Progenitor cell of endocrine pancreas (in vitro differentiated cells): ENCODE results near the gene CCNQ. TPM values are rescaled to one million over a fixed set of nuclear protein-coding genes. Genes with fewer than 3 reads are reported as not detected.
A peak's percentile ranks its signal among the peaks of the same experiment; 100 is the strongest.

ENCODE experiments used
- DNase-seq: peaks from one replicate; pipeline ENCODE4 v3.0.0; 2021; ENCODE audit warnings: low spot score; ENCODE audit not compliant: unreplicated experiment
- H3K27ac Mint-ChIP-seq: 2 replicates; pipeline ENCODE4 v1.8.0; 2021; ENCODE audit warnings: mild to moderate bottlenecking, moderate library complexity, mixed read lengths
- H3K27me3 Mint-ChIP-seq: 2 replicates; pipeline ENCODE4 v1.8.0; 2021; ENCODE audit warnings: mixed read lengths
- H3K36me3 Mint-ChIP-seq: 2 replicates; pipeline ENCODE4 v1.8.0; 2022; ENCODE audit warnings: mixed read lengths; ENCODE audit not compliant: insufficient read depth
- H3K4me1 Mint-ChIP-seq: 2 replicates; pipeline ENCODE4 v1.8.0; 2021; ENCODE audit warnings: low read depth, mixed read lengths
- H3K4me3 Mint-ChIP-seq: 2 replicates; pipeline ENCODE4 v1.8.0; 2021; ENCODE audit warnings: low read depth, mild to moderate bottlenecking, moderate library complexity, mixed read lengths
- H3K9me3 Mint-ChIP-seq: 2 replicates; pipeline ENCODE4 v1.8.0; 2021; ENCODE audit warnings: low read depth, mixed read lengths
- total RNA-seq: library from RNA; stranded (reverse); gene quantifications from 2 replicates; pipeline ENCODE4 v1.2.1, GENCODE V29; 2021
- TF ChIP-seq, protein P1 (sequence below): fragments of 200-600 bp; sonication (generic); IDR thresholded peaks from one replicate; pipeline ENCODE4 v1.5.0; 2021; ENCODE audit warnings: antibody characterized with exemption, mild to moderate bottlenecking; ENCODE audit not compliant: unreplicated experiment

Gene CCNQ
- total RNA-seq, 1 donor from 2014 or later = 19.2 TPM

DNA sequence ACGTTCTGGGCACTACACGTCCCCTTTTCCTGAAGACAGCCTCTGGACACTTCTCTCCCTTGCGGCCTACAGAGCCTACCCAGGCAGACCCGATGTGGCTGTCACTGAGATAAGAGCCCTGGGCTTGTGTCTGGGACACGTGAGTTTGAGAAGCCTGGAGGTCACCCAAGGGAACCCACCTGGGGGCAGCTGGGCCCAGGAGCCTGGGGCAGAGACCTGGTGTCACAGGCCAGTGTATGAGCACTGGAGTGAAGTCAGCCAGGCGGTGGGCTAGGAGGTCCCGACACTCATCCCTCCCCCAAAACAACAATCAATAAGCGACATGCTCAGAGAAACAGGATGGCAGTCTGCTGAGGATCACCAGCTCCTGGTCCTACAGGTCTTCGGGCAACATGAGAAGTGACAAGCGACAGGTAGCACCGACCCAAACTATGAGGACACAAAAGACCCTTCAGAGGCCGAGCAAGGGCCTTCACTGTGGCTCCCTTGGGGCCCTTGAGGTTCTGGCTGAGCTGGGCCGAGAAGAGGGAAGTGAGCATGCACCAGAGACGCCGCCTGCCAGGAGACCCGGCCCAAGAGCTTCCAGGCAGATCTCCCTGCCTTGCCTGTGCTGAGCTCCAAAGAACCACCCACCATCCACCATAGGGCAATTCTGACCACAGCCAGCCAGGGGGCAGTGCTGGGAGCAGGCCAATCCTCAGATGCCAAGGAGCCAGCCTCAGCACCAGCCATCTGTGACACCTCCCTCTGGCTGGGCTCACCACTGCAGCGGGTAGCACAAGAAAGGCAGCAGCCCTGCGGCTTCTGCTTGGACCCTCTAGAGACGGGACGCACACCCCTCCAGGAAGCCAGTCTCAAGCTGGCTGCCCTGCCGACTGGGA, 37.1 kb upstream of the CCNQ start:
- Mint-ChIP-seq H3K4me1 (peaks cover 11% of the 10 kb centered on the region), H3K27me3 (peaks cover 6% of the 10 kb centered on the region), H3K36me3 (peaks cover 3% of the 10 kb centered on the region), H3K27ac (no peak overlapping the region), H3K9me3 (peaks cover 8% of the 10 kb centered on the region), H3K4me3 (no peak overlapping the region)
- TF ChIP-seq, protein P1, sequence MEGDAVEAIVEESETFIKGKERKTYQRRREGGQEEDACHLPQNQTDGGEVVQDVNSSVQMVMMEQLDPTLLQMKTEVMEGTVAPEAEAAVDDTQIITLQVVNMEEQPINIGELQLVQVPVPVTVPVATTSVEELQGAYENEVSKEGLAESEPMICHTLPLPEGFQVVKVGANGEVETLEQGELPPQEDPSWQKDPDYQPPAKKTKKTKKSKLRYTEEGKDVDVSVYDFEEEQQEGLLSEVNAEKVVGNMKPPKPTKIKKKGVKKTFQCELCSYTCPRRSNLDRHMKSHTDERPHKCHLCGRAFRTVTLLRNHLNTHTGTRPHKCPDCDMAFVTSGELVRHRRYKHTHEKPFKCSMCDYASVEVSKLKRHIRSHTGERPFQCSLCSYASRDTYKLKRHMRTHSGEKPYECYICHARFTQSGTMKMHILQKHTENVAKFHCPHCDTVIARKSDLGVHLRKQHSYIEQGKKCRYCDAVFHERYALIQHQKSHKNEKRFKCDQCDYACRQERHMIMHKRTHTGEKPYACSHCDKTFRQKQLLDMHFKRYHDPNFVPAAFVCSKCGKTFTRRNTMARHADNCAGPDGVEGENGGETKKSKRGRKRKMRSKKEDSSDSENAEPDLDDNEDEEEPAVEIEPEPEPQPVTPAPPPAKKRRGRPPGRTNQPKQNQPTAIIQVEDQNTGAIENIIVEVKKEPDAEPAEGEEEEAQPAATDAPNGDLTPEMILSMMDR = peak; percentile 47
- no peak for DNase-seq

DNA sequence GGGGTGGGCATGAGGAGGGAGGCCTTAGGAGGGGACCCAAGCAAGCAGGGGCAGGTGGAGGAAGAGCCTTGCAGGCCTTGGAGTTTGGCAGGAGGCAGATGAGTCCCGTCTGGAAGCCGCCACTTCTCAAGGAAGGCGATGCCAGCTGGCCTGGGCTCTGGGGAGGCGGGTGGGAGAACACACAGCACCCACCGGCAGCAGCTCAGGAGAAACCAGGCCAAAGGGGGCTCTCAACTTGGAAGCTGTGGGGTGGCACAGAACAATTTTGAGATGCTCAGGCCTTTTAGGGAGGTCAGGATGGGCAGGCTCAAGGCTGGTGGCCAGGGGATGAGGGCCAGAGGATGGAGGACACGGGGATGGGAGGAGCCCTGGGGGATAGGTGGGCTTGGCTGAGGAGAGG, 36.4 kb upstream of the CCNQ start:
- no peak overlapping the region for H3K27ac Mint-ChIP-seq
- no peak overlapping the region for H3K4me3 Mint-ChIP-seq
- H3K4me1 Mint-ChIP-seq = peaks cover 10% of the 10 kb centered on the region
- TF ChIP-seq, protein P1 = no peak
- DNase-seq = no peak
- H3K9me3 Mint-ChIP-seq = peaks cover 11% of the 10 kb centered on the region
- peaks cover 3% of the 10 kb centered on the region for H3K36me3 Mint-ChIP-seq
- H3K27me3 Mint-ChIP-seq = peaks cover 4% of the 10 kb centered on the region

DNA sequence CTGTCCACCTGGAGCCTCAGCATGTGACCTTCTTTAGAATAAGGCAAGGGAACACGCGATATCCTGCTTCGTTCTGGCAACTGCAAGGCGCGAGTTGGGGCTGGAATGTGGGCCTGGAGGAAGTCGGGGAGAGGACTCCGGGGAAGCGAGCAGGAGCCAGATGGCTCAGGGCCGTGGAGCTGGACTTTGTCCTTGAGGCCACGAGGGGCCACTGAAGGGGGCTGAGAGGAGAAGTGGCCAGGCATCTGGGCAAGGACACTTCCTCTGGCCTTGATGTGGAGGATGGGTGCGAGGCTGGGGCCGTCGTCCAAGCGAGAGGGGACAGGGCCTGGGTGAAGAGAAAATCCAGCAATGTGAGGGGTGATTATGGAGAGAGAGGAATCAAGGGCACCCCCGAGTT, 35.9 kb upstream of the CCNQ start:
- H3K4me3 Mint-ChIP-seq = no peak overlapping the region
- H3K27ac Mint-ChIP-seq = peak overlapping the region; percentile 52
- no peak for DNase-seq
- peaks cover 12% of the 10 kb centered on the region for H3K9me3 Mint-ChIP-seq
- H3K27me3 Mint-ChIP-seq = peaks cover 4% of the 10 kb centered on the region
- TF ChIP-seq, protein P1 = no peak
- peaks cover 10% of the 10 kb centered on the region for H3K4me1 Mint-ChIP-seq
- H3K36me3 Mint-ChIP-seq = peaks cover 3% of the 10 kb centered on the region

DNA sequence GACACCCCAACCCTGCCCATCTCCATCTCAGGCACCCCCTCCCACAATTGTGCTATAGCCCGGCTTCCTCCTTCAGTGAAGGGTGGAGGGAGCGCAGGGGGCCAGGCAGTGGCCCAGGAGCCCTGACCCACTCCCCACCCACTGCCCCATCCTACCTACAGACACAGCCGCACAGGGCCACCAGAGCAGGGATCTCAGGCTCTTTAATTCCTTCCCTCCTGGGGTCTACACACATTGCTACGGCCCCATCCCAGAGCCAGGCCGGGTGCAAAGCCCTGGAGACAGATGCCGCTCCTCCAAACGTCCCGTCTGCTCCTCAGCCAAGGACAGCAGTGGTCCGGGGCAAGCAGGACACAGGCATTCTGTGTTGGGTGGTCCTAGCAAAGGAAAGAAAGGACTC, 35.3 kb upstream of the CCNQ start:
- DNase-seq = no peak
- Mint-ChIP-seq H3K4me3 (no peak overlapping the region), H3K36me3 (peaks cover 3% of the 10 kb centered on the region)

DNA sequence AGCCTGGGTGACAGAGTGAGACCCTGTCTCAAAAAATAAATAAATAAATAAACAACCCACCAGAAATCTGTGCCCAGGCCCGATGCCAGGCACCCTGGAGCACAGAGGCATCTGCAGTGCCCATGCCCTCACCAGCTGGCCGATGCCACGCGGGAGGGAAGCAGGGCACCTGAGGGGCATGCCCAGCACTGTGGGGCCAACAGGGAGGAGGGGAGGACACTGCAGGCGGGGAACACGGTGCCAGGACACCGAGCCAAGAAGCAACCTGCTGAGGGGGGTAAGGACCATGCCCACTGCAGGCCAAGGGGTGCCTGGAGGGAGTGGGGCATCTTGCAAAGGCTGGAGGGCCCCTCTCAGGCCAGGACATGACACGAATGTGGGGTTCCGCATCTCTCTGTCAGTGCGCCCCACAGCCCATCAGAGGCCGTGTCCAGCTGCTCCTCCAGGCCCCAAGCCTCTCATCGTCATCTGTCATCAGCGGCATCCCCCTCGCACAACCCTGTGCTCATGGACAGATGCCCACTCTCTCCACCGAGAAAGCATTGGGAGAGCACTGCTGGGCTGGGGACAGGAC, 34.8 kb upstream of the CCNQ start:
- no peak for DNase-seq
- peaks cover 14% of the 10 kb centered on the region for H3K9me3 Mint-ChIP-seq
- peaks cover 3% of the 10 kb centered on the region for H3K36me3 Mint-ChIP-seq
- TF ChIP-seq, protein P1 = no peak
- H3K27me3 Mint-ChIP-seq = peaks cover 4% of the 10 kb centered on the region
- no peak overlapping the region for H3K27ac Mint-ChIP-seq
- no peak overlapping the region for H3K4me3 Mint-ChIP-seq
- peaks cover 6% of the 10 kb centered on the region for H3K4me1 Mint-ChIP-seq

More for the DNA sequence above, 35.3 kb upstream of the CCNQ start:
- Mint-ChIP-seq H3K4me1 (peaks cover 10% of the 10 kb centered on the region), H3K9me3 (peaks cover 14% of the 10 kb centered on the region), H3K27ac (peak overlapping the region; percentile 21), H3K27me3 (peaks cover 4% of the 10 kb centered on the region)
- TF ChIP-seq, protein P1 = no peak
